Esophagus (tissue), 2 donors: ENCODE data around the gene OSBPL3. TPM values are rescaled to one million over a fixed set of nuclear protein-coding genes. Genes with fewer than 3 reads are reported as not detected.

ENCODE experiments used
- H3K27ac ChIP-seq, 2 donors: one replicate each; pipeline ENCODE4 v1.5.1; 2013; ENCODE audit warnings: low read depth in 2 of 2, mild to moderate bottlenecking in 2 of 2, inconsistent platforms in 1 of 2, low read length in 1 of 2, moderate library complexity in 1 of 2
- H3K27me3 ChIP-seq, 2 donors: one replicate each; pipeline ENCODE4 v1.6.1; 2013; ENCODE audit warnings: low read length in 2 of 2, control low read depth in 1 of 2, mild to moderate bottlenecking in 1 of 2; ENCODE audit not compliant: insufficient read depth in 2 of 2, control insufficient read depth in 1 of 2
- H3K36me3 ChIP-seq, 2 donors: one replicate each; pipeline ENCODE4 v1.6.1; 2013; ENCODE audit warnings: low read length in 1 of 2; ENCODE audit not compliant: control insufficient read depth in 2 of 2, insufficient read depth in 2 of 2
- H3K4me1 ChIP-seq, 2 donors: one replicate each; pipeline ENCODE4 v1.6.1; 2013; ENCODE audit warnings: low read length in 1 of 2; ENCODE audit not compliant: control insufficient read depth in 2 of 2, insufficient read depth in 2 of 2
- H3K4me3 ChIP-seq, 2 donors: one replicate each; pipeline ENCODE4 v1.5.1; 2013; ENCODE audit warnings: low read length in 2 of 2, mild to moderate bottlenecking in 2 of 2, low read depth in 1 of 2, moderate library complexity in 1 of 2
- H3K9me3 ChIP-seq, 2 donors: one replicate each; pipeline ENCODE4 v1.6.1; 2013; ENCODE audit warnings: mild to moderate bottlenecking in 2 of 2, low read depth in 1 of 2, low read length in 1 of 2, moderate library complexity in 1 of 2; ENCODE audit not compliant: control insufficient read depth in 2 of 2, insufficient read depth in 1 of 2
- WGBS, 2 donors: extraction: QIAGEN DNeasy Blood & Tissue Kit; methylation state at CpG; one replicate each; pipeline ENCODE4 v1.1.7; 2013; 5-methylcytosine and 5-hydroxymethylcytosine counted together
- polyA plus RNA-seq, 2 donors: library from polyadenylated mRNA; stranded (reverse); fragments of 200-250 nt; gene quantifications; one replicate each; pipeline ENCODE4 v1.2.3, GENCODE V29; 2013
- donor health status: healthy with polysubstance abuse.
- donor health status: Bipolar disorder and iron deficiency.

The OSBPL3 gene
- polyA plus RNA-seq, 2 donors: 10.4 to 22.4 TPM

- H3K4me1 ChIP-seq: peaks cover 0 to 9% of the 10 kb centered on the region in 2 donors
- H3K27ac ChIP-seq: peak overlapping the region in 1 of 2 donors; percentile 8
- no peaks in the 10 kb centered on the region for H3K27me3 ChIP-seq
- no peaks in the 10 kb centered on the region for H3K9me3 ChIP-seq
- no peak overlapping the region for H3K4me3 ChIP-seq
- 70 to 77% methylated on average over 3 of the region's 3 CpGs for WGBS, 2 donors
- no peaks in the 10 kb centered on the region for H3K36me3 ChIP-seq
Observed at GRCh38 chr7:24824896-24825295, 155.1 kb downstream of the OSBPL3 start.

GRCh38 chr7:24824400-24824799 is 155.6 kb downstream of the OSBPL3 start:
- Histone ChIP-seq H3K4me1 (peaks cover 0 to 8% of the 10 kb centered on the region in 2 donors), H3K4me3 (no peak overlapping the region), H3K36me3 (no peaks in the 10 kb centered on the region), H3K27ac (peak overlapping the region in 1 of 2 donors; percentile 8), H3K27me3 (no peaks in the 10 kb centered on the region), H3K9me3 (no peaks in the 10 kb centered on the region)
- 90 to 93% methylated on average over 3 of the region's 3 CpGs for WGBS, 2 donors

DNA sequence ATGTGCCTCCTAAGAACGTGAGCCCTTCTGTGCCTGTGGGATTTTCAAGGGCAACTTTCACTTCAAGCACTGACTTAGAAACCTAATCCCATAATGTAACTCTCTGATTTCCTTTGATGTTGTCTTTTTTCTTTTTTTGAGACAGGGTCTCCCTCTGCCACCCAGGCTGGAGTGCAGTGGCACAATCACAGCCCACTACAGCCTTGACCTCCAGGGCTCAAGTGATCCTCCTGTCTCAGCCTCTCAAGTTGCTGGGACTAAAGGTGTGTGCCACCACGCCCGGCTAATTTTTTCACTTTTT is 158.3 kb downstream of the OSBPL3 start:
- peaks cover 0 to 6% of the 10 kb centered on the region in 2 donors for H3K4me1 ChIP-seq
- H3K36me3 ChIP-seq: no peaks in the 10 kb centered on the region
- H3K27me3 ChIP-seq: no peaks in the 10 kb centered on the region
- peak overlapping the region; percentile 89 to 96 for H3K27ac ChIP-seq
- WGBS, 2 donors: 72 to 75% methylated on average over 3 of the region's 3 CpGs
- no peak overlapping the region for H3K4me3 ChIP-seq
- no peaks in the 10 kb centered on the region for H3K9me3 ChIP-seq

GRCh38 chr7:24821045-24821753 is 158.8 kb downstream of the OSBPL3 start:
- H3K9me3 ChIP-seq: no peaks in the 10 kb centered on the region
- peaks cover 0 to 4% of the 10 kb centered on the region in 2 donors for H3K4me1 ChIP-seq
- WGBS, 2 donors: 26 to 34% methylated on average over 9 of the region's 9 CpGs
- H3K27ac ChIP-seq: peak overlapping the region; percentile 89 to 96
- H3K4me3 ChIP-seq: no peak overlapping the region
- no peaks in the 10 kb centered on the region for H3K36me3 ChIP-seq
- H3K27me3 ChIP-seq: no peaks in the 10 kb centered on the region

DNA sequence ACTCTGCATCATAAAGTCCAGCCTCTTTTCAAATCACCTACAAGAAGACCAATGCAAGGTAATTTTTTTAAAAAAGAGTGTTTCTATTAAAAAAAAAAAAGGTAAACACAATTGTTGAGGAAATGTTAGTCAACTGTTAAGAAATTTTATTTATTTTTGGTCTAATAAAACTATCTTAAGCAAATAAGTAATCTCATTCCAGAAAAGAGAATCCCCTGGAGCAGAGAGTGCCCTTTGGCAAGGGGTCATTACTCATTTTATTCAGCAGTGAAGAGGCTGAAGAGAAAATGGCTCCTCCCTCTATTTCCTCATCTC is 159.3 kb downstream of the OSBPL3 start:
- H3K4me1 ChIP-seq: no peaks in the 10 kb centered on the region
- peak overlapping the region; percentile 89 to 96 for H3K27ac ChIP-seq
- no peaks in the 10 kb centered on the region for H3K9me3 ChIP-seq
- no peak overlapping the region for H3K4me3 ChIP-seq
- no peaks in the 10 kb centered on the region for H3K36me3 ChIP-seq
- no peaks in the 10 kb centered on the region for H3K27me3 ChIP-seq

GRCh38 chr7:24819916-24820689 is 159.9 kb downstream of the OSBPL3 start:
- 16 to 17% methylated on average over 11 of the region's 11 CpGs for WGBS, 2 donors
- peak overlapping the region; percentile 34 to 60 for H3K27ac ChIP-seq
- no peaks in the 10 kb centered on the region for H3K9me3 ChIP-seq
- no peaks in the 10 kb centered on the region for H3K27me3 ChIP-seq
- H3K4me1 ChIP-seq: no peaks in the 10 kb centered on the region
- peaks cover 0 to 2% of the 10 kb centered on the region in 2 donors for H3K36me3 ChIP-seq
- H3K4me3 ChIP-seq: no peak overlapping the region

GRCh38 chr7:24817339-24817738 is 162.6 kb downstream of the OSBPL3 start:
- WGBS, 2 donors: 71 to 84% methylated on average over 4 of the region's 4 CpGs
- no peaks in the 10 kb centered on the region for H3K27me3 ChIP-seq

GRCh38 chr7:24816868-24817267 is 163.1 kb downstream of the OSBPL3 start:
- no peak overlapping the region for H3K4me3 ChIP-seq
- no peaks in the 10 kb centered on the region for H3K27me3 ChIP-seq
- 90 to 97% methylated on average over 3 of the region's 3 CpGs for WGBS, 2 donors
- no peaks in the 10 kb centered on the region for H3K9me3 ChIP-seq
- H3K4me1 ChIP-seq: no peaks in the 10 kb centered on the region
- no peak overlapping the region for H3K27ac ChIP-seq
- H3K36me3 ChIP-seq: peaks cover 0 to 4% of the 10 kb centered on the region in 2 donors

More at GRCh38 chr7:24817339-24817738, 162.6 kb downstream of the OSBPL3 start:
- Histone ChIP-seq H3K4me3 (no peak overlapping the region), H3K9me3 (no peaks in the 10 kb centered on the region), H3K4me1 (no peaks in the 10 kb centered on the region), H3K27ac (no peak overlapping the region), H3K36me3 (peaks cover 0 to 4% of the 10 kb centered on the region in 2 donors)

GRCh38 chr7:24812305-24812945 is 167.6 kb downstream of the OSBPL3 start:
- peaks cover 3 to 11% of the 10 kb centered on the region in 2 donors for H3K36me3 ChIP-seq

More at GRCh38 chr7:24812305-24812945, 167.6 kb downstream of the OSBPL3 start:
- WGBS, 2 donors: 51 to 59% methylated on average over 4 of the region's 4 CpGs
- no peaks in the 10 kb centered on the region for H3K4me1 ChIP-seq
- no peak overlapping the region for H3K4me3 ChIP-seq
- H3K9me3 ChIP-seq: no peaks in the 10 kb centered on the region
- H3K27me3 ChIP-seq: no peaks in the 10 kb centered on the region
- H3K27ac ChIP-seq: no peak overlapping the region
